GM18861 (cell line): ENCODE measurements around the gene MACROD2.
A peak's percentile ranks its signal among the peaks of the same experiment; 100 is the strongest.

Source experiments
- ATAC-seq: cut with Tn5 transposase; IDR thresholded peaks from one replicate; pipeline ENCODE4 v1.9.1; 2021; ENCODE audit not compliant: unreplicated experiment

MACROD2 gene

GRCh38 chr20:14062171-14062570, 66.9 kb downstream of the MACROD2 start:
- no peak for ATAC-seq

- no peak for ATAC-seq
Measured at GRCh38 chr20:14062786-14063185, 67.5 kb downstream of the MACROD2 start.

- no peak for ATAC-seq
Measured at GRCh38 chr20:14064333-14064732, 69.0 kb downstream of the MACROD2 start.

GRCh38 chr20:14064921-14065320, 69.6 kb downstream of the MACROD2 start:
- no peak for ATAC-seq

GRCh38 chr20:14065774-14066173, 70.5 kb downstream of the MACROD2 start:
- no peak for ATAC-seq

- ATAC-seq, result no peak
Measured at GRCh38 chr20:14067603-14068002, 72.3 kb downstream of the MACROD2 start.

GRCh38 chr20:14069796-14070195, 74.5 kb downstream of the MACROD2 start:
- no peak for ATAC-seq

GRCh38 chr20:14093652-14094051, 98.3 kb downstream of the MACROD2 start:
- ATAC-seq, result no peak

GRCh38 chr20:14098261-14098660, 102.9 kb downstream of the MACROD2 start:
- ATAC-seq, result no peak

- ATAC-seq, result no peak
Measured at GRCh38 chr20:14113416-14113815, 118.1 kb downstream of the MACROD2 start.

GRCh38 chr20:14114065-14114704, 118.9 kb downstream of the MACROD2 start:
- ATAC-seq, result no peak

- ATAC-seq, result no peak
Measured at GRCh38 chr20:14116037-14116436, 120.7 kb downstream of the MACROD2 start.

GRCh38 chr20:14117768-14118167, 122.5 kb downstream of the MACROD2 start:
- no peak for ATAC-seq

- no peak for ATAC-seq
Measured at GRCh38 chr20:14126856-14127255, 131.5 kb downstream of the MACROD2 start.

- ATAC-seq, result no peak
Measured at GRCh38 chr20:14127514-14128223, 132.4 kb downstream of the MACROD2 start.

GRCh38 chr20:14134004-14134403, 138.7 kb downstream of the MACROD2 start:
- ATAC-seq, result no peak

GRCh38 chr20:14142171-14142570, 146.9 kb downstream of the MACROD2 start:
- peak; percentile 56 for ATAC-seq

GRCh38 chr20:14142964-14143627, 147.8 kb downstream of the MACROD2 start:
- no peak for ATAC-seq

GRCh38 chr20:14148042-14148441, 152.7 kb downstream of the MACROD2 start:
- no peak for ATAC-seq

- no peak for ATAC-seq
Measured at GRCh38 chr20:14155361-14155760, 160.0 kb downstream of the MACROD2 start.

- no peak for ATAC-seq
Measured at GRCh38 chr20:14178528-14178927, 183.2 kb downstream of the MACROD2 start.

- no peak for ATAC-seq
Measured at GRCh38 chr20:14178952-14179351, 183.6 kb downstream of the MACROD2 start.
